Measurements from ENCODE around the gene FBXL16.
A peak's percentile ranks its signal among the peaks of the same experiment; 100 is the strongest.

FBXL16 gene

DNA sequence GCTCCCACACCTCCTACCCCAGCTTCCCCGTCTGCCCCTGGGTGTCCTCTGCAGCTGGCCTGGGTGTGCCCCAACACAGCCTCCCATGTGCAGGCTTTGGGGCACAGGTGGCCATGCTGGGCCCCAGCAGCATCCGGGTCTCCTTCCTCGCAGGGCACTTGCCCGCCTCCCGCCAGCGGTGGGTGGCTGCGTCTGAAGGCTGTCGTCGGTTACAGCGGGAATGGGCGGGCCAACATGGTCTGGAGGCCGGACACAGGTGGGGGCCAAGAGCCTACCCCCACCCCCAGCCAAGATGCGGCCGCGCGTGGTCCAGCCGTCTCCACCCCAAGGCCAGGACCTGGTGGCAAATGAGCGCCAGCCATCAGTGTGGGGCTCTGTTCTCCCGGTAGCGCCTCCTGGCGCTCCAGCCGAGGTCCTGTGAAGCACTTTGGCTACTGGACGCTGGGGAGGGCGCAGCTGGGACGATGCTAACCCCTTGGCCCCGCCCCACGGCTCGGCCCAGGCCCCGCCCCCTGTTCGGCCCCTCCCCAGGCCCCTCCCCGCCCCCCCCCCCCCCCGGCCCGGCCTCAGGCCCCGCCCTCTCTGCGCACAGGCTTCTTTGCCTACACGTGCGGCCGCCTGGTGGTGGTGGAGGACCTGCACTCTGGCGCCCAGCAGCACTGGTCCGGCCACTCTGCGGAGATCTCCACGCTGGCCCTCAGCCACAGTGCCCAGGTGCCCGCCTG lies 45.0 kb downstream of the FBXL16 start (continued):
- TF ChIP-seq ZBTB7A (tag by site-specific recombination; IDR thresholded peaks at IDR 0.05; ENCODE audit: low read depth) (no peak), ZNF626 (tag by site-specific recombination; IDR thresholded peaks at IDR 0.05) (no peak), KLF9 (tag by site-specific recombination; IDR thresholded peaks at IDR 0.05; ENCODE audit: low read depth) (no peak), ZNF785 (tag by site-specific recombination; IDR thresholded peaks at IDR 0.05) (no peak), FEZF1 (tag by site-specific recombination; IDR thresholded peaks at IDR 0.05) (no peak), ZNF394 (tag by site-specific recombination; IDR thresholded peaks at IDR 0.05; ENCODE audit: borderline replicate concordance) (no peak), ZNF155 (tag by site-specific recombination; IDR thresholded peaks at IDR 0.05) (no peak), ZNF311 (tag by site-specific recombination; IDR thresholded peaks at IDR 0.05; ENCODE audit: borderline replicate concordance) (no peak), ZNF555 (tag by site-specific recombination; conservative IDR thresholded peaks at IDR 0.05) (no peak), REPIN1 (tag by site-specific recombination; IDR thresholded peaks at IDR 0.05; ENCODE audit: low read depth) (no peak), ZNF529 (tag by site-specific recombination; IDR thresholded peaks at IDR 0.05; ENCODE audit: insufficient replicate concordance) (no peak), ZNF596 (tag by site-specific recombination; IDR thresholded peaks at IDR 0.05) (no peak), ZNF548 (tag by site-specific recombination; IDR thresholded peaks at IDR 0.05) (no peak), ZNF473 (tag by site-specific recombination; IDR thresholded peaks at IDR 0.05) (no peak), ZNF843 (tag by site-specific recombination; IDR thresholded peaks at IDR 0.05) (no peak), ZXDB (tag by site-specific recombination; IDR thresholded peaks at IDR 0.05) (0 out of 2 replicates have a peak, but pooled peaks have one; percentile 9), ZNF48 (tag by site-specific recombination; IDR thresholded peaks at IDR 0.05) (no peak), ZNF16 (tag by site-specific recombination; IDR thresholded peaks at IDR 0.05; ENCODE audit: low read depth) (no peak), ZNF202 (tag by site-specific recombination; IDR thresholded peaks at IDR 0.05; ENCODE audit: borderline replicate concordance) (no peak), GLI2 (tag by site-specific recombination; IDR thresholded peaks at IDR 0.05; ENCODE audit: borderline replicate concordance, low read depth) (no peak), ZNF510 (tag by site-specific recombination; IDR thresholded peaks at IDR 0.05; ENCODE audit: insufficient replicate concordance) (no peak)
- TF ChIP-seq, protein P1, sequence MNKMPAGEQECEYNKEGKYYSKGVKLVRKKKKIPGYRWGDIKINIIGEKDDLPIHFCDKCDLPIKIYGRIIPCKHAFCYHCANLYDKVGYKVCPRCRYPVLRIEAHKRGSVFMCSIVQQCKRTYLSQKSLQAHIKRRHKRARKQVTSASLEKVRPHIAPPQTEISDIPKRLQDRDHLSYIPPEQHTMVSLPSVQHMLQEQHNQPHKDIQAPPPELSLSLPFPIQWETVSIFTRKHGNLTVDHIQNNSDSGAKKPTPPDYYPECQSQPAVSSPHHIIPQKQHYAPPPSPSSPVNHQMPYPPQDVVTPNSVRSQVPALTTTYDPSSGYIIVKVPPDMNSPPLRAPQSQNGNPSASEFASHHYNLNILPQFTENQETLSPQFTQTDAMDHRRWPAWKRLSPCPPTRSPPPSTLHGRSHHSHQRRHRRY (tag by site-specific recombination; IDR thresholded peaks at IDR 0.05) = no peak
- TF ChIP-seq, protein P2, sequence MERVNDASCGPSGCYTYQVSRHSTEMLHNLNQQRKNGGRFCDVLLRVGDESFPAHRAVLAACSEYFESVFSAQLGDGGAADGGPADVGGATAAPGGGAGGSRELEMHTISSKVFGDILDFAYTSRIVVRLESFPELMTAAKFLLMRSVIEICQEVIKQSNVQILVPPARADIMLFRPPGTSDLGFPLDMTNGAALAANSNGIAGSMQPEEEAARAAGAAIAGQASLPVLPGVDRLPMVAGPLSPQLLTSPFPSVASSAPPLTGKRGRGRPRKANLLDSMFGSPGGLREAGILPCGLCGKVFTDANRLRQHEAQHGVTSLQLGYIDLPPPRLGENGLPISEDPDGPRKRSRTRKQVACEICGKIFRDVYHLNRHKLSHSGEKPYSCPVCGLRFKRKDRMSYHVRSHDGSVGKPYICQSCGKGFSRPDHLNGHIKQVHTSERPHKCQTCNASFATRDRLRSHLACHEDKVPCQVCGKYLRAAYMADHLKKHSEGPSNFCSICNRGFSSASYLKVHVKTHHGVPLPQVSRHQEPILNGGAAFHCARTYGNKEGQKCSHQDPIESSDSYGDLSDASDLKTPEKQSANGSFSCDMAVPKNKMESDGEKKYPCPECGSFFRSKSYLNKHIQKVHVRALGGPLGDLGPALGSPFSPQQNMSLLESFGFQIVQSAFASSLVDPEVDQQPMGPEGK (tag by site-specific recombination; IDR thresholded peaks at IDR 0.05) = peak; percentile 80; the same call in 1 of the 2 replicates
- TF ChIP-seq, protein P3, sequence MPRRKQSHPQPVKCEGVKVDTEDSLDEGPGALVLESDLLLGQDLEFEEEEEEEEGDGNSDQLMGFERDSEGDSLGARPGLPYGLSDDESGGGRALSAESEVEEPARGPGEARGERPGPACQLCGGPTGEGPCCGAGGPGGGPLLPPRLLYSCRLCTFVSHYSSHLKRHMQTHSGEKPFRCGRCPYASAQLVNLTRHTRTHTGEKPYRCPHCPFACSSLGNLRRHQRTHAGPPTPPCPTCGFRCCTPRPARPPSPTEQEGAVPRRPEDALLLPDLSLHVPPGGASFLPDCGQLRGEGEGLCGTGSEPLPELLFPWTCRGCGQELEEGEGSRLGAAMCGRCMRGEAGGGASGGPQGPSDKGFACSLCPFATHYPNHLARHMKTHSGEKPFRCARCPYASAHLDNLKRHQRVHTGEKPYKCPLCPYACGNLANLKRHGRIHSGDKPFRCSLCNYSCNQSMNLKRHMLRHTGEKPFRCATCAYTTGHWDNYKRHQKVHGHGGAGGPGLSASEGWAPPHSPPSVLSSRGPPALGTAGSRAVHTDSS (tag by site-specific recombination; IDR thresholded peaks at IDR 0.05) = no peak
- TF ChIP-seq, protein P4, sequence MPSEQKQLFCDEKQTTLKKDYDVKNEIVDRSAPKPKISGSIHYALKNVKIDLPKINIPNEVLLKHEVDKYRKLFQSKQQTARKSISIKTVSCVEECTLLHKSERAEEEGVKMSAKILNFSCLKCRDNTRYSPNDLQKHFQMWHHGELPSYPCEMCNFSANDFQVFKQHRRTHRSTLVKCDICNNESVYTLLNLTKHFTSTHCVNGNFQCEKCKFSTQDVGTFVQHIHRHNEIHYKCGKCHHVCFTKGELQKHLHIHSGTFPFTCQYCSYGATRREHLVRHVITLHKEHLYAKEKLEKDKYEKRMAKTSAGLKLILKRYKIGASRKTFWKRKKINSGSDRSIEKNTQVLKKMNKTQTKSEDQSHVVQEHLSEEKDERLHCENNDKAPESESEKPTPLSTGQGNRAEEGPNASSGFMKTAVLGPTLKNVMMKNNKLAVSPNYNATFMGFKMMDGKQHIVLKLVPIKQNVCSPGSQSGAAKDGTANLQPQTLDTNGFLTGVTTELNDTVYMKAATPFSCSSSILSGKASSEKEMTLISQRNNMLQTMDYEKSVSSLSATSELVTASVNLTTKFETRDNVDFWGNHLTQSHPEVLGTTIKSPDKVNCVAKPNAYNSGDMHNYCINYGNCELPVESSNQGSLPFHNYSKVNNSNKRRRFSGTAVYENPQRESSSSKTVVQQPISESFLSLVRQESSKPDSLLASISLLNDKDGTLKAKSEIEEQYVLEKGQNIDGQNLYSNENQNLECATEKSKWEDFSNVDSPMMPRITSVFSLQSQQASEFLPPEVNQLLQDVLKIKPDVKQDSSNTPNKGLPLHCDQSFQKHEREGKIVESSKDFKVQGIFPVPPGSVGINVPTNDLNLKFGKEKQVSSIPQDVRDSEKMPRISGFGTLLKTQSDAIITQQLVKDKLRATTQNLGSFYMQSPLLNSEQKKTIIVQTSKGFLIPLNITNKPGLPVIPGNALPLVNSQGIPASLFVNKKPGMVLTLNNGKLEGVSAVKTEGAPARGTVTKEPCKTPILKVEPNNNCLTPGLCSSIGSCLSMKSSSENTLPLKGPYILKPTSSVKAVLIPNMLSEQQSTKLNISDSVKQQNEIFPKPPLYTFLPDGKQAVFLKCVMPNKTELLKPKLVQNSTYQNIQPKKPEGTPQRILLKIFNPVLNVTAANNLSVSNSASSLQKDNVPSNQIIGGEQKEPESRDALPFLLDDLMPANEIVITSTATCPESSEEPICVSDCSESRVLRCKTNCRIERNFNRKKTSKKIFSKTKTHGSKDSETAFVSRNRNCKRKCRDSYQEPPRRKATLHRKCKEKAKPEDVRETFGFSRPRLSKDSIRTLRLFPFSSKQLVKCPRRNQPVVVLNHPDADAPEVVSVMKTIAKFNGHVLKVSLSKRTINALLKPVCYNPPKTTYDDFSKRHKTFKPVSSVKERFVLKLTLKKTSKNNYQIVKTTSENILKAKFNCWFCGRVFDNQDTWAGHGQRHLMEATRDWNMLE (tag by site-specific recombination; conservative IDR thresholded peaks at IDR 0.05; ENCODE audit: low read depth) = no peak
- TF ChIP-seq, protein P5, sequence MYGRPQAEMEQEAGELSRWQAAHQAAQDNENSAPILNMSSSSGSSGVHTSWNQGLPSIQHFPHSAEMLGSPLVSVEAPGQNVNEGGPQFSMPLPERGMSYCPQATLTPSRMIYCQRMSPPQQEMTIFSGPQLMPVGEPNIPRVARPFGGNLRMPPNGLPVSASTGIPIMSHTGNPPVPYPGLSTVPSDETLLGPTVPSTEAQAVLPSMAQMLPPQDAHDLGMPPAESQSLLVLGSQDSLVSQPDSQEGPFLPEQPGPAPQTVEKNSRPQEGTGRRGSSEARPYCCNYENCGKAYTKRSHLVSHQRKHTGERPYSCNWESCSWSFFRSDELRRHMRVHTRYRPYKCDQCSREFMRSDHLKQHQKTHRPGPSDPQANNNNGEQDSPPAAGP (tag by site-specific recombination; IDR thresholded peaks at IDR 0.05) = 0 out of 2 replicates have a peak, but pooled peaks have one; percentile 31
- TF ChIP-seq, protein P6, sequence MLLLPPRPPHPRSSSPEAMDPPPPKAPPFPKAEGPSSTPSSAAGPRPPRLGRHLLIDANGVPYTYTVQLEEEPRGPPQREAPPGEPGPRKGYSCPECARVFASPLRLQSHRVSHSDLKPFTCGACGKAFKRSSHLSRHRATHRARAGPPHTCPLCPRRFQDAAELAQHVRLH (tag by site-specific recombination; IDR thresholded peaks at IDR 0.05) = no peak

Measured in HEK293 (cell line).